ENCODE data around the gene UPF3A. TPM values are rescaled to one million over a fixed set of nuclear protein-coding genes. Genes with fewer than 3 reads are reported as not detected.
"Not testable (repeated sequence)": the region's sequence is repeated elsewhere in the genome, so short reads cannot be mapped to it uniquely, and the experiment has no call there.

The UPF3A gene
- total RNA-seq, 6 donors from 2014 or later: 27.5 to 117 (median 48.6) TPM

DNA sequence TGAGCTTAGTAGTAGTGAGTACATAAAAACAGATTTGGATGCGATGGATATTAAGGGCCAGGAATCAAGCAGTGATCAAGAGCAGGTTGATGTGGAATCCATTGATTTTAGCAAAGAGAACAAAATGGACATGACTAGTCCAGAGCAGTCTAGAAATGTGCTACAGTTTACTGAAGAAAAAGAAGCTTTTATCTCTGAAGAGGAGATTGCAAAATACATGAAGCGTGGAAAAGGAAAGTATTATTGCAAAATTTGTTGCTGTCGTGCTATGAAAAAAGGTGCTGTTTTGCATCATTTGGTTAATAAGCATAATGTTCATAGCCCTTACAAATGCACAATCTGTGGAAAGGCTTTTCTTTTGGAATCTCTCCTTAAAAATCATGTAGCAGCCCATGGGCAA lies 44.3 kb downstream of the UPF3A start:
- H3K27ac ChIP-seq: no peak overlapping the region
- DNase-seq: no peak
- H3K36me3 ChIP-seq: peaks cover 5 to 57% (median 38%) of the 10 kb centered on the region in 4 donors
- no peak overlapping the region for H3K4me3 ChIP-seq
- no peaks in the 10 kb centered on the region for H3K9me3 ChIP-seq
- no peaks in the 10 kb centered on the region for H3K27me3 ChIP-seq
- no peak for ATAC-seq (ENCODE audit: low FRiP score in 2 of 2)
- peaks cover 0 to 15% (median 1%) of the 10 kb centered on the region in 4 donors for H3K4me1 ChIP-seq
- TF ChIP-seq, protein P1, sequence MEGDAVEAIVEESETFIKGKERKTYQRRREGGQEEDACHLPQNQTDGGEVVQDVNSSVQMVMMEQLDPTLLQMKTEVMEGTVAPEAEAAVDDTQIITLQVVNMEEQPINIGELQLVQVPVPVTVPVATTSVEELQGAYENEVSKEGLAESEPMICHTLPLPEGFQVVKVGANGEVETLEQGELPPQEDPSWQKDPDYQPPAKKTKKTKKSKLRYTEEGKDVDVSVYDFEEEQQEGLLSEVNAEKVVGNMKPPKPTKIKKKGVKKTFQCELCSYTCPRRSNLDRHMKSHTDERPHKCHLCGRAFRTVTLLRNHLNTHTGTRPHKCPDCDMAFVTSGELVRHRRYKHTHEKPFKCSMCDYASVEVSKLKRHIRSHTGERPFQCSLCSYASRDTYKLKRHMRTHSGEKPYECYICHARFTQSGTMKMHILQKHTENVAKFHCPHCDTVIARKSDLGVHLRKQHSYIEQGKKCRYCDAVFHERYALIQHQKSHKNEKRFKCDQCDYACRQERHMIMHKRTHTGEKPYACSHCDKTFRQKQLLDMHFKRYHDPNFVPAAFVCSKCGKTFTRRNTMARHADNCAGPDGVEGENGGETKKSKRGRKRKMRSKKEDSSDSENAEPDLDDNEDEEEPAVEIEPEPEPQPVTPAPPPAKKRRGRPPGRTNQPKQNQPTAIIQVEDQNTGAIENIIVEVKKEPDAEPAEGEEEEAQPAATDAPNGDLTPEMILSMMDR (IDR thresholded peaks at IDR 0.05): no peak
- TF ChIP-seq EP300 (IDR thresholded peaks at IDR 0.05) (no peak), POLR2A (IDR thresholded peaks at IDR 0.05) (no peak), POLR2AphosphoS5 (IDR thresholded peaks at IDR 0.05) (no peak)
- 58 to 71% methylated on average over 3 of the region's 3 CpGs for WGBS, 2 donors

DNA sequence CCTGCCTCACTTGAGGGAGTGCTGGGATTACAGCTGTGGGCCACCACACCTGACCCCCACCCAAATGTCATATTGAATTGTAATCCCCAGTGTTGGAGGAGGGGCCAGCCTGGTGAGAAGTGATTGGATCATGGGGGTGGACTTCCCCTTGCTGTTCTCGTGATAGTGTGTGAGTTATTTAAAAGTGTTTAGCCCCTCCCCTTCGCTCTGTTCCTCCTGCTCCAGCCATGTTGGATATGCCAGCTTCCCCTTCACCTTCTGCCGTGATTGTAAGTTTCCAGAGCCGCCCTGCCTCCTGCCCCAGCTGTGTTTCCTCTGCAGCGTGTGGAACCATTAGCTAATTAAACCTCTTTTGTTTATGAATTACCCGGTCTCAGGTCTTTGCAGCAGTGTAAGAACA lies 46.6 kb downstream of the UPF3A start:
- 82 to 85% methylated on average over 6 of the region's 6 CpGs for WGBS, 2 donors
- H3K4me1 ChIP-seq: peaks cover 0 to 15% (median 1%) of the 10 kb centered on the region in 4 donors
- ATAC-seq (ENCODE audit: low FRiP score in 2 of 2): no peak
- H3K4me3 ChIP-seq: no peak overlapping the region
- H3K9me3 ChIP-seq: no peaks in the 10 kb centered on the region
- DNase-seq: no peak
- peaks cover 0 to 39% (median 24%) of the 10 kb centered on the region in 4 donors for H3K36me3 ChIP-seq
- TF ChIP-seq POLR2AphosphoS5 (IDR thresholded peaks at IDR 0.05) (no peak), POLR2A (IDR thresholded peaks at IDR 0.05) (no peak), EP300 (IDR thresholded peaks at IDR 0.05) (no peak)
- TF ChIP-seq, protein P1 (IDR thresholded peaks at IDR 0.05): no peak
- no peaks in the 10 kb centered on the region for H3K27me3 ChIP-seq
- no peak overlapping the region for H3K27ac ChIP-seq

DNA sequence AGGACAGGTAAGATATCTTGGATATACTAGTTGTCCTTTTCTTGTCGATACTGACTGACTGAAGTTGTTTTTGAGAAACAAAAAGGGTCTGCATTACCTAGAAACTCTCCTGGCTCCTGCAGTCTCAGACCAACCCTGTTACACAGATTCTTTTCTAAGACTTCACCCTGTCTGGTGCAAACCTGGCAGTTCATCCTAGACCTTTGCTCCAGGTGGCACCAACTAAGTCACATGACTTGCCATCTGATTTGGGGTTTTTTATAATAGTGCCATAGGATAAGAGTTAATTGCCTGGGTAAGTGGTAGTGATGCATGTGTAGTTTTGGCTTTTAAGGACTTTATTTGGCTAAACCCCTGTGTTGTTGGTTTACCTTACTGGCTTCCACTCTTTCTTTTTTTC lies 47.2 kb downstream of the UPF3A start:
- no peak overlapping the region for H3K27ac ChIP-seq
- DNase-seq (no peak), ATAC-seq (ENCODE audit: low FRiP score in 2 of 2) (no peak)
- no peak overlapping the region for H3K4me3 ChIP-seq
- 90 to 100% methylated on average over 1 of the region's 1 CpG for WGBS, 2 donors
- H3K4me1 ChIP-seq: peaks cover 0 to 15% (median 1%) of the 10 kb centered on the region in 4 donors
- H3K9me3 ChIP-seq: no peaks in the 10 kb centered on the region
- TF ChIP-seq POLR2A (IDR thresholded peaks at IDR 0.05): no peak
- TF ChIP-seq, protein P1 (IDR thresholded peaks at IDR 0.05): no peak
- TF ChIP-seq EP300 (IDR thresholded peaks at IDR 0.05): no peak
- no peak for TF ChIP-seq POLR2AphosphoS5 (IDR thresholded peaks at IDR 0.05)
- no peaks in the 10 kb centered on the region for H3K27me3 ChIP-seq
- H3K36me3 ChIP-seq: peaks cover 0 to 33% (median 18%) of the 10 kb centered on the region in 4 donors

DNA sequence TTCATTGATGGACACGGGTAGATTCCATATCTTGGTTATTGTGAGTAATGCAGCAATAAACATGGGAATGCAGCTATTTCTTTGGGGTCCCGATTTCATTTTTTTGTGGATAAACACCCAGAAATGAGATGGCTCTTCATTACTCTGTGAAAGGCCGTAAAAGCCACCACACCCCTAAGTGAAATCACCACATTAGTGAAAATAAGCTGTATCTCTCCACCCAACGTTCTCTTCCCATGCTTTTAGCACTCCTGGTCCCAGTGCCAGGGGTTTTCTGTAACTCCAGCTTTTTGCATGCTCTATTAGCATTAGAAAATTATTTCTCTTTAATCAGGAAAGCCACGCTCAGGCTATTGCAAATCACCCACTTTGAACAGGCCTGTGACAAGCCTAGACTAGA lies 48.7 kb downstream of the UPF3A start:
- no peak for DNase-seq
- no peak overlapping the region for H3K27ac ChIP-seq
- 90 to 91% methylated on average over 5 of the region's 5 CpGs for WGBS, 2 donors
- H3K27me3 ChIP-seq: no peaks in the 10 kb centered on the region
- H3K4me1 ChIP-seq: peaks cover 0 to 15% (median 1%) of the 10 kb centered on the region in 4 donors
- no peak overlapping the region for H3K4me3 ChIP-seq
- ATAC-seq (ENCODE audit: low FRiP score in 2 of 2): no peak
- H3K36me3 ChIP-seq: peaks cover 0 to 18% (median 4%) of the 10 kb centered on the region in 4 donors
- H3K9me3 ChIP-seq: no peaks in the 10 kb centered on the region
- TF ChIP-seq POLR2AphosphoS5 (IDR thresholded peaks at IDR 0.05) (no peak), POLR2A (IDR thresholded peaks at IDR 0.05) (no peak), EP300 (IDR thresholded peaks at IDR 0.05) (no peak)
- TF ChIP-seq, protein P1 (IDR thresholded peaks at IDR 0.05): no peak

DNA sequence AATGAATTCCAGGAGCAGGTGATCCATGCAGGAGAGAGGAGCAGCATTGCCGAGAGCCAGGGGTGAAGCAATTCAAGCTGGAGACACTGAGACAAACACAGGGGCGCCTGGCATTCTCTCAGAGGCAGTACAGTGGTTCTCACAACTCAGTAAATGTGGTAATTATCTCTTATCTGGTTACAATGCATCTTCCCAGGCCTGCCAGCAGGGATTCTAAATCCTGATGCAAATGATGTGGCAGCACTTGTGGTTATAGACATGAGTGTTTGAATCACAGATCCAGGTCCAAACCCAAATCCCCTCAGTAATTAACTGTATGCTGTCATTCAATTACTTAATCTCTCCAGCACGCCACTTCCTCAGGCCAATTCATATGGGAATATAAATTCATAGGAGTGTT lies 52.5 kb downstream of the UPF3A start:
- not testable (repeated sequence) for H3K27ac ChIP-seq; DNase-seq; H3K9me3 ChIP-seq; H3K4me3 ChIP-seq; ATAC-seq (ENCODE audit: low FRiP score in 2 of 2); H3K36me3 ChIP-seq; H3K4me1 ChIP-seq; H3K27me3 ChIP-seq
- 78 to 92% methylated on average over 3 of the region's 3 CpGs for WGBS, 2 donors

Data from upper lobe of left lung (tissue), 6 donors.